Neural crest cell (in vitro differentiated cells): Measurements from ENCODE around the gene ESR1. TPM values are rescaled to one million over a fixed set of nuclear protein-coding genes. Genes with fewer than 3 reads are reported as not detected.
A peak's percentile ranks its signal among the peaks of the same experiment; 100 is the strongest.

Experiments used
- DNase-seq: peaks from one replicate; pipeline ENCODE4 v3.0.0; 2021; ENCODE audit warnings: low read depth, mixed read lengths, low spot score
- H3K27ac Mint-ChIP-seq: one replicate; pipeline ENCODE4 v1.8.0; 2021; ENCODE audit warnings: mild to moderate bottlenecking, mixed read lengths; ENCODE audit not compliant: unreplicated experiment
- H3K27me3 Mint-ChIP-seq: 2 replicates; pipeline ENCODE4 v1.8.0; 2021; ENCODE audit warnings: low read depth, mild to moderate bottlenecking, mixed read lengths
- H3K36me3 Mint-ChIP-seq: 2 replicates; pipeline ENCODE4 v1.8.0; 2021; ENCODE audit warnings: low read depth, mild to moderate bottlenecking, mixed read lengths
- H3K4me1 Mint-ChIP-seq: 2 replicates; pipeline ENCODE4 v1.8.0; 2021; ENCODE audit warnings: mixed read lengths
- H3K4me3 Mint-ChIP-seq: one replicate; pipeline ENCODE4 v1.8.0; 2021; ENCODE audit warnings: mild to moderate bottlenecking, mixed read lengths
- H3K9me3 Mint-ChIP-seq: 2 replicates; pipeline ENCODE4 v1.8.0; 2021; ENCODE audit warnings: mixed read lengths
- total RNA-seq: library from RNA; stranded (reverse); gene quantifications from 2 replicates; pipeline ENCODE4 v1.2.1, GENCODE V29; 2021
- TF ChIP-seq, protein P1 (sequence below): fragments of 200-600 bp; sonication (generic); conservative IDR thresholded peaks from 2 replicates; pipeline ENCODE4 v1.5.0; 2021; ENCODE audit warnings: antibody characterized with exemption, mild to moderate bottlenecking

Gene ESR1
- total RNA-seq, 1 donor from 2014 or later: not detected

DNA sequence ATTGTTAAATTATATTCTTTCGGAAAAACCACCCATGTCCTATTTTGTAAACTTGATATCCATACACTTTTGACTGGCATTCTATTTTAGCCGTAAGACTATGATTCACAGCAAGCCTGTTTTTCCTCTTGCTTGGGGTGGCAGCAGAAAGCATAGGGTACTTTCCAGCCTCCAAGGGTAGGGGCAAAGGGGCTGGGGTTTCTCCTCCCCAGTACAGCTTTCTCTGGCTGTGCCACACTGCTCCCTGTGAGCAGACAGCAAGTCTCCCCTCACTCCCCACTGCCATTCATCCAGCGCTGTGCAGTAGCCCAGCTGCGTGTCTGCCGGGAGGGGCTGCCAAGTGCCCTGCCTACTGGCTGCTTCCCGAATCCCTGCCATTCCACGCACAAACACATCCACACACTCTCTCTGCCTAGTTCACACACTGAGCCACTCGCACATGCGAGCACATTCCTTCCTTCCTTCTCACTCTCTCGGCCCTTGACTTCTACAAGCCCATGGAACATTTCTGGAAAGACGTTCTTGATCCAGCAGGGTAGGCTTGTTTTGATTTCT is 2.1 kb upstream of the ESR1 start:
- DNase-seq: no peak
- no peaks in the 10 kb centered on the region for H3K36me3 Mint-ChIP-seq
- peaks cover 96% of the 10 kb centered on the region for H3K27me3 Mint-ChIP-seq
- peaks cover 12% of the 10 kb centered on the region for H3K4me1 Mint-ChIP-seq
- H3K27ac Mint-ChIP-seq: no peak overlapping the region
- TF ChIP-seq, protein P1, sequence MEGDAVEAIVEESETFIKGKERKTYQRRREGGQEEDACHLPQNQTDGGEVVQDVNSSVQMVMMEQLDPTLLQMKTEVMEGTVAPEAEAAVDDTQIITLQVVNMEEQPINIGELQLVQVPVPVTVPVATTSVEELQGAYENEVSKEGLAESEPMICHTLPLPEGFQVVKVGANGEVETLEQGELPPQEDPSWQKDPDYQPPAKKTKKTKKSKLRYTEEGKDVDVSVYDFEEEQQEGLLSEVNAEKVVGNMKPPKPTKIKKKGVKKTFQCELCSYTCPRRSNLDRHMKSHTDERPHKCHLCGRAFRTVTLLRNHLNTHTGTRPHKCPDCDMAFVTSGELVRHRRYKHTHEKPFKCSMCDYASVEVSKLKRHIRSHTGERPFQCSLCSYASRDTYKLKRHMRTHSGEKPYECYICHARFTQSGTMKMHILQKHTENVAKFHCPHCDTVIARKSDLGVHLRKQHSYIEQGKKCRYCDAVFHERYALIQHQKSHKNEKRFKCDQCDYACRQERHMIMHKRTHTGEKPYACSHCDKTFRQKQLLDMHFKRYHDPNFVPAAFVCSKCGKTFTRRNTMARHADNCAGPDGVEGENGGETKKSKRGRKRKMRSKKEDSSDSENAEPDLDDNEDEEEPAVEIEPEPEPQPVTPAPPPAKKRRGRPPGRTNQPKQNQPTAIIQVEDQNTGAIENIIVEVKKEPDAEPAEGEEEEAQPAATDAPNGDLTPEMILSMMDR: no peak
- H3K4me3 Mint-ChIP-seq: no peak overlapping the region
- H3K9me3 Mint-ChIP-seq: no peaks in the 10 kb centered on the region

DNA sequence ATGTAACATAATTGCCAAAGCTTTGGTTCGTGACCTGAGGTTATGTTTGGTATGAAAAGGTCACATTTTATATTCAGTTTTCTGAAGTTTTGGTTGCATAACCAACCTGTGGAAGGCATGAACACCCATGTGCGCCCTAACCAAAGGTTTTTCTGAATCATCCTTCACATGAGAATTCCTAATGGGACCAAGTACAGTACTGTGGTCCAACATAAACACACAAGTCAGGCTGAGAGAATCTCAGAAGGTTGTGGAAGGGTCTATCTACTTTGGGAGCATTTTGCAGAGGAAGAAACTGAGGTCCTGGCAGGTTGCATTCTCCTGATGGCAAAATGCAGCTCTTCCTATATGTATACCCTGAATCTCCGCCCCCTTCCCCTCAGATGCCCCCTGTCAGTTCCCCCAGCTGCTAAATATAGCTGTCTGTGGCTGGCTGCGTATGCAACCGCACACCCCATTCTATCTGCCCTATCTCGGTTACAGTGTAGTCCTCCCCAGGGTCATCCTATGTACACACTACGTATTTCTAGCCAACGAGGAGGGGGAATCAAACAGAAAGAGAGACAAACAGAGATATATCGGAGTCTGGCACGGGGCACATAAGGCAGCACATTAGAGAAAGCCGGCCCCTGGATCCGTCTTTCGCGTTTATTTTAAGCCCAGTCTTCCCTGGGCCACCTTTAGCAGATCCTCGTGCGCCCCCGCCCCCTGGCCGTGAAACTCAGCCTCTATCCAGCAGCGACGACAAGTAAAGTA is 547 bp upstream of the ESR1 start:
- Mint-ChIP-seq H3K36me3 (no peaks in the 10 kb centered on the region), H3K27ac (no peak overlapping the region), H3K27me3 (peaks cover 98% of the 10 kb centered on the region), H3K4me3 (peak overlapping the region; percentile 69), H3K4me1 (peaks cover 12% of the 10 kb centered on the region), H3K9me3 (no peaks in the 10 kb centered on the region)
- TF ChIP-seq, protein P1: no peak
- DNase-seq: no peak

DNA sequence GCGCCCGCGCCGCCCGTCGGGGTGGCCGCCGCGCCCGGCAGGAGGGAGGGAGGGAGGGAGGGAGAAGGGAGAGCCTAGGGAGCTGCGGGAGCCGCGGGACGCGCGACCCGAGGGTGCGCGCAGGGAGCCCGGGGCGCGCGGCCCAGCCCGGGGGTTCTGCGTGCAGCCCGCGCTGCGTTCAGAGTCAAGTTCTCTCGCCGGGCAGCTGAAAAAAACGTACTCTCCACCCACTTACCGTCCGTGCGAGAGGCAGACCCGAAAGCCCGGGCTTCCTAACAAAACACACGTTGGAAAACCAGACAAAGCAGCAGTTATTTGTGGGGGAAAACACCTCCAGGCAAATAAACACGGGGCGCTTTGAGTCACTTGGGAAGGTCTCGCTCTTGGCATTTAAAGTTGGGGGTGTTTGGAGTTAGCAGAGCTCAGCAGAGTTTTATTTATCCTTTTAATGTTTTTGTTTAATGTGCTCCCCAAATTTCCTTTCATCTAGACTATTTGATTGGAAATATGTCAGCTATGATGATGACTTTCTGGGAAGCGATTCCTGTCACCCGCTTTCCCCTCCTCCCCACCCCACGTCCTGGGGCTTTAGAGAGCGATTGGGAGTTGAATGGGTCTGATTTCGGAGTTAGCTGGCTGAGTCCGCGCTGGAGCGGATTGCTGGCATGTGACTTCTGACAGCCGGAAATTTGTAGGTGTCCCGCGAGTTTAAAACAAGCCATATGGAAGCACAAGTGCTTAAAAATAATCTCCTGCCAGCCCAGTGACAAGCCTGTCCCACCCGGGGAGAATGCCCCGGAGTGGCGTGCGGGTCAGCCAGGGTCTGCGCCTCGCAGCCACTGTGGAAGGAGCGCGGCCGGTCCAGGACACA is 1.1 kb downstream of the ESR1 start:
- Mint-ChIP-seq H3K4me1 (peaks cover 12% of the 10 kb centered on the region), H3K9me3 (no peaks in the 10 kb centered on the region), H3K36me3 (no peaks in the 10 kb centered on the region), H3K27ac (no peak overlapping the region), H3K27me3 (peaks cover 96% of the 10 kb centered on the region), H3K4me3 (peak overlapping the region; percentile 69)
- TF ChIP-seq, protein P1: no peak
- no peak for DNase-seq

DNA sequence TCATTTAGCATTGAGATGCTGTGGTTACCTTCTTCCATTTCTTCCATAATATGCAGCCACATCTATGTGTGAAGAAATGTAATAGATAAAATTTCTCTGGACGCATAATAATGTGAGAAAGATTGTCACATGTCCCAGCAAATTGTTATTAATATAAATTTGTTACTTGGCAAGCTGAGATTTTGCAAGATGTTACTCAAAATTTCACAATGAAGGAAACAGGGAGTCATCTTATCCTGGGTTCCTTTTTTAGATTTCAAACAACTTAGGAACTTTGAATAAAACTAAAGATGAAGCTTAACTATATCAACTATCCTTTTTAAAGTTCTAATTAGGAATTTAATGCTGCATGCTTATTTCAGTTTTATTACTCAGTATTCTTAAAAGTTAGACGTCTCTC is 3.6 kb downstream of the ESR1 start:
- Mint-ChIP-seq H3K27ac (no peak overlapping the region), H3K4me3 (no peak overlapping the region), H3K27me3 (peaks cover 96% of the 10 kb centered on the region), H3K9me3 (no peaks in the 10 kb centered on the region), H3K4me1 (peaks cover 12% of the 10 kb centered on the region), H3K36me3 (no peaks in the 10 kb centered on the region)
- TF ChIP-seq, protein P1: no peak
- no peak for DNase-seq

DNA sequence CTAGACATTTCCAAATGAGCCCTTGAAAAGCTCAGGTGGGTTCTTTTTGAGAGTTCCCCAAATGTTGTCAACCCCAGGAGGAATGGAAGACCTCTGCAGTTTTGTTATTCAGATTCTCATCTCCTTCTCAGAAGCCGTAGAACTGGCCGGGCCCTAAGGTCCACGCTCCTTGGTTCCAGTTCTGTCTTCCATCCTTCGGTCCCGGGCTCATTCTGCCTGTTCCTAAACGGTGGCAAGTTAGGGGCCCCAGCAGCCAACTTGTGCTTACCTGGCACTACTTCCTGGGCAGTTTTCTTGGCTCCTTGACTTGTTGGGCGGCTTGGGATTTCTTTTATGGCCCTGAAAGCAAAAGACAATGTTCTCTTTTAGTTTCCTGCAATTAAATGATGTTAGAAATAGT is 6.4 kb downstream of the ESR1 start:
- Mint-ChIP-seq H3K4me1 (peaks cover under 1% of the 10 kb centered on the region), H3K9me3 (no peaks in the 10 kb centered on the region), H3K36me3 (no peaks in the 10 kb centered on the region), H3K4me3 (no peak overlapping the region), H3K27ac (no peak overlapping the region), H3K27me3 (peaks cover 96% of the 10 kb centered on the region)
- DNase-seq: no peak
- TF ChIP-seq, protein P1: no peak
